Measurements from ENCODE around the gene TMEM121. TPM values are rescaled to one million over a fixed set of nuclear protein-coding genes. Genes with fewer than 3 reads are reported as not detected.

The TMEM121 gene
- total and polyA plus RNA-seq, 2 of the 8 experiments (the other 6 are each of a cell fraction or from before 2014, with no cell fraction given) = 1.9 TPM; not detected in 1

DNA sequence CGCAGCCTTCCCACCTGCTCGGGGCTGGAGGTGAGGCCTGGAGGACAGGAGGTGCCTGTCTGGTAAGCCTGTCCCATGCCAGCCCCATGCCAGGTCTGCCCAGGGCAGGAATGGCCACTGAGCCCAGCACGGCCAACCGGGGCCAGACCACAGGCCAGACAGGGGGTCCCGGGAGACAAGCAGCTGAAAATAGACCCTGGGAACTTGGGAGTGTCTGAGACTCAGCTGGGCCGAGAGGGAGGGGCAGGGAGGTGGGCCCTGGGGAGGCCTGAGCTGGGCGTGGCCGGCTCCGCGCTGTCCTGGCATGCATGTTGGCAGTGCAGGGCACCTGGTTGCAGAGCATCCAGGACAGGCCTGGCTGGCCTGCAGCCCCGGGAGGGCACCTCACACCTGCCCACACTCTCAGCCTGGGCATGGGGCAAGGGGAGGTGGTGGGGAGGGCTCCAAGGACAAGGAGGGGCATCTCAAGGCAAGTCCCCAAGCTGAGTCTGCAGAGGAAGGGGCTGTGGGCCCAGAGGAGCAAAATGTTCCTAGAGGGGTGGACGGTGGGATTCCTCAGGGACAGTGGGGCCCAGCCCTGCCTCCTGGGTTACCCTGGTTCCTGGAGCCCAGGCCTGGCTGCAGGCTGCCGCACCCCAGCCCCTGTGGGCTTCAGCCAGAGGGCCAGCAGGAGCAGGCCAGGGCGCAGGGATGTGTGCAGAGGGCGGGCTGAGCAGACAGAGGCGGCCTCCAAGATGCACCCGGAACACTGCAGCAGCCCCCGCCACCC, 42.9 kb upstream of the TMEM121 start (continued):
- TF ChIP-seq BCL11A (IDR thresholded peaks at IDR 0.05; ENCODE audit: low read depth in 2 of 2, low read length in 2 of 2) (no peak), CHD2 (IDR thresholded peaks at IDR 0.05; ENCODE audit: low read length) (no peak), HDAC6 (IDR thresholded peaks at IDR 0.05; ENCODE audit: low read depth, low read length) (no peak), SP1 (IDR thresholded peaks at IDR 0.05; ENCODE audit: low read depth, low read length) (no peak), TBP (IDR thresholded peaks at IDR 0.05; ENCODE audit: low read depth, low read length) (no peak), RNF2 (IDR thresholded peaks at IDR 0.05; ENCODE audit: borderline replicate concordance, low read depth, low read length, missing control alignments, poor library complexity, severe bottlenecking) (no peak), ASH2L (IDR thresholded peaks at IDR 0.05; ENCODE audit: low read length) (no peak), CBX5 (IDR thresholded peaks at IDR 0.05; ENCODE audit: low read depth, low read length) (no peak)
- TF ChIP-seq, protein P1, sequence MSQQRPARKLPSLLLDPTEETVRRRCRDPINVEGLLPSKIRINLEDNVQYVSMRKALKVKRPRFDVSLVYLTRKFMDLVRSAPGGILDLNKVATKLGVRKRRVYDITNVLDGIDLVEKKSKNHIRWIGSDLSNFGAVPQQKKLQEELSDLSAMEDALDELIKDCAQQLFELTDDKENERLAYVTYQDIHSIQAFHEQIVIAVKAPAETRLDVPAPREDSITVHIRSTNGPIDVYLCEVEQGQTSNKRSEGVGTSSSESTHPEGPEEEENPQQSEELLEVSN (IDR thresholded peaks at IDR 0.05) = no peak

All from H1 (cell line).